ENCODE results near the gene C1QL4. TPM values are rescaled to one million over a fixed set of nuclear protein-coding genes. Genes with fewer than 3 reads are reported as not detected.

Gene C1QL4
- polyA plus RNA-seq, 1 donor (not counting 4 experiments of a cell fraction or from before 2014, with no cell fraction given): 0.07 TPM

GRCh38 chr12:49341777-49342065 lies 4.7 kb upstream of the C1QL4 start:
- Histone ChIP-seq H3K9me3 (ENCODE audit: control insufficient read depth, low read depth, low read length) (no peaks in the 10 kb centered on the region), H3K27me3 (ENCODE audit: control insufficient read depth, extremely low read depth, insufficient read depth, low read length) (peaks cover 71% of the 10 kb centered on the region), H2AFZ (ENCODE audit: control insufficient read depth, low read length) (no peak overlapping the region), H3K4me2 (ENCODE audit: control insufficient read depth, extremely low read depth, insufficient read depth, low read depth, low read length) (no peak overlapping the region), H4K20me1 (ENCODE audit: control insufficient read depth, extremely low read depth, insufficient read depth, low read length) (no peaks in the 10 kb centered on the region), H3K79me2 (ENCODE audit: control insufficient read depth, insufficient read depth, low read length) (no peaks in the 10 kb centered on the region), H3K4me1 (ENCODE audit: control insufficient read depth, extremely low read depth, insufficient read depth, low read length) (peaks cover 21% of the 10 kb centered on the region), H3K9me1 (ENCODE audit: control insufficient read depth, extremely low read depth, insufficient read depth, low read length) (no peaks in the 10 kb centered on the region), H3K9ac (ENCODE audit: control insufficient read depth, extremely low read depth, insufficient read depth, low read length) (no peak overlapping the region), H3K36me3 (ENCODE audit: control insufficient read depth in 2 of 2, extremely low read depth in 1 of 2, insufficient read depth in 2 of 2, low read length in 2 of 2) (no peaks in the 10 kb centered on the region), H3K27ac (ENCODE audit: control insufficient read depth, insufficient read depth, low read length) (no peak overlapping the region), H3K4me3 (ENCODE audit: control insufficient read depth in 2 of 3, extremely low read depth in 1 of 3, insufficient read depth in 2 of 3, low read depth in 1 of 3, low read length in 3 of 3) (no peak overlapping the region)
- no peak for FAIRE-seq
- TF ChIP-seq EZH2 (IDR thresholded peaks at IDR 0.05; ENCODE audit: low read length) (no peak), CTCF (optimal IDR thresholded peaks at IDR 0.05 in 1 of 3, IDR thresholded peaks at IDR 0.05 in 1 of 3, conservative IDR thresholded peaks at IDR 0.05 in 1 of 3; ENCODE audit: extremely low read depth in 1 of 3, insufficient read depth in 2 of 3, low read length in 3 of 3) (no peak)
- dilution Hi-C loops (cut with MboI; ENCODE audit: extremely low pct_ligation_motif_present, low sequenced_read_pairs): no loop called here
- DNase-seq (ENCODE audit: low read depth, low spot score): no peak

DNA sequence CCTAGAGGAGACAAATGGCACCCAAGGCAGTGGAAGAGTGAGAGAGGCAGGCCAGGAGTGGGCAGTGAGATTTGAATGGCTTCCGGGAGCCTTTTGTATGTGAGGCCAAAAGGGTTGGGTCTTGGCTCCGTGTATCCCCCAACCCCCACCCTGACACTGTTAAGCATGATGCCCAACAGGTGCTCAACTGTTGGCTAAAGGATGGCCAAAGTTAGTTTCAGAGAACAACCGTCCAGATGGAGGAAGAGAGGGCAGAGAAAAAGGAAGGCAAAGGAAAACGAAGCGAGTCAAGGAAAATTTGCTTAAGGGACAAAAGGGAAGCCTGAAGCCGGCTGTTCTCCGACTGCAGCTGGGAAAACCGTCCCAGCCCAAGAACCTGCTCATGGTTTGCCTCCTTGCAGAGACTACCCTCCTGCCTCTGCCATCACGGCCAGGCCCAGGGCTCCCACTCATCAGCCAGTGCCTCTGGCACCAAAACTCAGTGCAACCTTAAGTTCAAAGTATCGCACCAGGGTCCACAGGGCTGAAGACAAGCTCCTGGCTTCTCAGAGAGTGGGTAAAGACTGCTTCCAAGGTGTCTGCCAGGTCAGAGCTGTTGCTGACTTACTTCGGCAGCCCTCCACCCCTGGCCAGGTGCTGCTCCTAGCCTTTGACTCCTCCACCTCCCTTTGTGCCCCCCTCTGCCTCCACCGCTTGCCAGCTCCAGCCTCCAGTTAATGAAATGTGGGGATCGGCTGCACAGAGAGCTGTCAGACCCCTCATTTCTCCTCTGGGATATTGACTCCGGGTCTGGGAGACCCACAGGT lies 4.2 kb upstream of the C1QL4 start:
- Histone ChIP-seq H3K9me3 (ENCODE audit: control insufficient read depth, low read depth, low read length) (no peaks in the 10 kb centered on the region), H3K4me3 (ENCODE audit: control insufficient read depth in 2 of 3, extremely low read depth in 1 of 3, insufficient read depth in 2 of 3, low read depth in 1 of 3, low read length in 3 of 3) (no peak overlapping the region), H3K4me2 (ENCODE audit: control insufficient read depth, extremely low read depth, insufficient read depth, low read depth, low read length) (no peak overlapping the region), H3K4me1 (ENCODE audit: control insufficient read depth, extremely low read depth, insufficient read depth, low read length) (peaks cover 18% of the 10 kb centered on the region), H3K27ac (ENCODE audit: control insufficient read depth, insufficient read depth, low read length) (no peak overlapping the region), H3K79me2 (ENCODE audit: control insufficient read depth, insufficient read depth, low read length) (no peaks in the 10 kb centered on the region), H2AFZ (ENCODE audit: control insufficient read depth, low read length) (no peak overlapping the region), H3K9me1 (ENCODE audit: control insufficient read depth, extremely low read depth, insufficient read depth, low read length) (no peaks in the 10 kb centered on the region), H3K9ac (ENCODE audit: control insufficient read depth, extremely low read depth, insufficient read depth, low read length) (no peak overlapping the region), H3K36me3 (ENCODE audit: control insufficient read depth in 2 of 2, extremely low read depth in 1 of 2, insufficient read depth in 2 of 2, low read length in 2 of 2) (no peaks in the 10 kb centered on the region), H4K20me1 (ENCODE audit: control insufficient read depth, extremely low read depth, insufficient read depth, low read length) (no peaks in the 10 kb centered on the region), H3K27me3 (ENCODE audit: control insufficient read depth, extremely low read depth, insufficient read depth, low read length) (peaks cover 70% of the 10 kb centered on the region)
- FAIRE-seq: no peak
- dilution Hi-C loops (cut with MboI; ENCODE audit: extremely low pct_ligation_motif_present, low sequenced_read_pairs): no loop called here
- TF ChIP-seq CTCF (optimal IDR thresholded peaks at IDR 0.05 in 1 of 3, IDR thresholded peaks at IDR 0.05 in 1 of 3, conservative IDR thresholded peaks at IDR 0.05 in 1 of 3; ENCODE audit: extremely low read depth in 1 of 3, insufficient read depth in 2 of 3, low read length in 3 of 3): no peak
- TF ChIP-seq EZH2 (IDR thresholded peaks at IDR 0.05; ENCODE audit: low read length): no peak
- no peak for DNase-seq (ENCODE audit: low read depth, low spot score)

Measured in keratinocyte (primary cell).